HAP-1 (cell line): ENCODE data around the gene CARHSP1.

Source experiments
- DNase-seq, 2 experiments: peaks; one replicate each; pipeline ENCODE4 v3.0.0-alpha.2; 2016 to 2020; ENCODE audit warnings: low spot score in 2 of 2
- H3K27me3 ChIP-seq: fragments of 250-450 bp; sonication (Bioruptor Pico); 2 replicates; pipeline ENCODE4 v1.5.1; 2020; ENCODE audit warnings: low read depth, mild to moderate bottlenecking, moderate library complexity
- H3K36me3 ChIP-seq: fragments of 250-450 bp; sonication (Bioruptor Pico); replicated peaks from 2 replicates; pipeline ENCODE4 v1.5.1; 2020; ENCODE audit warnings: mild to moderate bottlenecking
- H3K4me1 ChIP-seq: fragments of 250-450 bp; sonication (Bioruptor Pico); 2 replicates; pipeline ENCODE4 v1.5.1; 2020; ENCODE audit warnings: mild to moderate bottlenecking
- H3K4me3 ChIP-seq: fragments of 250-450 bp; sonication (Bioruptor Pico); 2 replicates; pipeline ENCODE4 v1.5.1; 2020; ENCODE audit warnings: mild to moderate bottlenecking, moderate library complexity
- H3K9me3 ChIP-seq: fragments of 250-450 bp; sonication (Bioruptor Pico); 2 replicates; pipeline ENCODE4 v1.5.1; 2020; ENCODE audit warnings: mild to moderate bottlenecking, moderate library complexity
- in situ Hi-C: fragments of 300-500 bp; cut with MboI; formaldehyde crosslinking; loops from 3 replicates; pipeline ENCODE4 v1.14.3; 2020; ENCODE audit warnings: low sequenced_read_pairs, inconsistent platforms, mixed read lengths

Gene CARHSP1

GRCh38 chr16:8861563-8862308 lies 7.1 kb downstream of the CARHSP1 start:
- Histone ChIP-seq H3K27me3 (no peaks in the 10 kb centered on the region), H3K9me3 (no peaks in the 10 kb centered on the region), H3K4me3 (no peak overlapping the region), H3K4me1 (peaks cover 20% of the 10 kb centered on the region), H3K36me3 (peaks cover 32% of the 10 kb centered on the region)
- DNase-seq, result no peak
- in situ Hi-C loops, result no loop called here

DNA sequence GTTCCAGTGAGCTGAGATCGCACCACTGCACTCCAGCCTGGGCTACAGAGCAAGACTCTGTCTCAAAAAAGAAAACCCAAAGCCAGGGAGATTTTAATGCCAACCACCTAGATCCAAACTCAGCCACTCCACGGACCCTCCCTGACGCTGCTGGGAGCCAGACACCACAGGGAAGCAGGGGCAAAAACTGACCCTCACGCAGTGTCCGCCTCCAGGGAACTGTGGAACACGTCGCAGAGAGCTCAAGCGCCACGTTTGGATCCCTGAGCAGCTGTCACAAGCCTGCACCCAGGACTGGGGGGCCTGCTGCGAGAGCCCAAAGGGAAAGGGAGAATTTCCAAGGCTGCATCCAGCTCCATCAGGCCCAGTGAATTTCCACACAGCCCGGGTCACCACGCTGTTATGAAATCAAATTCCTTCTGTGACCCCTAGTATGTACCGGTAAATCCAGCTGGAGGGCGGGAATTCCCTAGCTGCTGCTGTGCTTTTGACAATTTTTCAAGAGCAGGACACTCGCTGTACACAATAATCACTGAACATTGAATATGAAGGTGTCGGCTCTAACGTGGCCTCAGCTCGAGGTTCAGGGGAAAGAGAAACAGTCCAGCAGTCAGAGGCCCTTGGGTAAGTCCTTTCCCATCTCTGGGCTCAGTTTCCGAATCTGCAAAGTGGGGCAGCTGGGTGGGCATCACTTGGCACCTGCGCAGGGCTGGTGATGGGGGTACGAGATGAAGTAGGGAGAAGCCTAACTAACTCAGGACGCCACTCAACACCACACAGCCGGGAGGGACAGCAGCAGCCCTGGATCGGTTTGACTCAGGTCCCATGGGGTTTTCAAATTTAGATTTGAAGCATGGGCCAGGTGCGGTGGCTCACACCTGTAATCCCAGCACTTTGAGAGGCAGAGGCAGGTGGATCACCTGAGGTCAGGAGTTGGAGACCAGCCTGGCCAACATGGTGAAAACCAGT lies 8.6 kb downstream of the CARHSP1 start:
- DNase-seq, result no peak
- peaks cover 8% of the 10 kb centered on the region for H3K4me1 ChIP-seq
- no peaks in the 10 kb centered on the region for H3K27me3 ChIP-seq
- H3K9me3 ChIP-seq, result no peaks in the 10 kb centered on the region
- peaks cover 45% of the 10 kb centered on the region for H3K36me3 ChIP-seq
- H3K4me3 ChIP-seq, result no peak overlapping the region
- in situ Hi-C loops, result no loop called here

GRCh38 chr16:8858994-8859912 lies 9.6 kb downstream of the CARHSP1 start:
- H3K27me3 ChIP-seq, result no peaks in the 10 kb centered on the region
- no peak overlapping the region for H3K4me3 ChIP-seq
- H3K36me3 ChIP-seq, result peaks cover 51% of the 10 kb centered on the region
- H3K9me3 ChIP-seq, result no peaks in the 10 kb centered on the region
- no peak for DNase-seq
- in situ Hi-C loops, result no loop called here
- H3K4me1 ChIP-seq, result no peaks in the 10 kb centered on the region

GRCh38 chr16:8855972-8856371 lies 12.8 kb downstream of the CARHSP1 start:
- no peak for DNase-seq
- in situ Hi-C loops, result no loop called here
- Histone ChIP-seq H3K4me3 (no peak overlapping the region), H3K27me3 (no peaks in the 10 kb centered on the region), H3K9me3 (no peaks in the 10 kb centered on the region), H3K4me1 (no peaks in the 10 kb centered on the region), H3K36me3 (peaks cover 73% of the 10 kb centered on the region)

DNA sequence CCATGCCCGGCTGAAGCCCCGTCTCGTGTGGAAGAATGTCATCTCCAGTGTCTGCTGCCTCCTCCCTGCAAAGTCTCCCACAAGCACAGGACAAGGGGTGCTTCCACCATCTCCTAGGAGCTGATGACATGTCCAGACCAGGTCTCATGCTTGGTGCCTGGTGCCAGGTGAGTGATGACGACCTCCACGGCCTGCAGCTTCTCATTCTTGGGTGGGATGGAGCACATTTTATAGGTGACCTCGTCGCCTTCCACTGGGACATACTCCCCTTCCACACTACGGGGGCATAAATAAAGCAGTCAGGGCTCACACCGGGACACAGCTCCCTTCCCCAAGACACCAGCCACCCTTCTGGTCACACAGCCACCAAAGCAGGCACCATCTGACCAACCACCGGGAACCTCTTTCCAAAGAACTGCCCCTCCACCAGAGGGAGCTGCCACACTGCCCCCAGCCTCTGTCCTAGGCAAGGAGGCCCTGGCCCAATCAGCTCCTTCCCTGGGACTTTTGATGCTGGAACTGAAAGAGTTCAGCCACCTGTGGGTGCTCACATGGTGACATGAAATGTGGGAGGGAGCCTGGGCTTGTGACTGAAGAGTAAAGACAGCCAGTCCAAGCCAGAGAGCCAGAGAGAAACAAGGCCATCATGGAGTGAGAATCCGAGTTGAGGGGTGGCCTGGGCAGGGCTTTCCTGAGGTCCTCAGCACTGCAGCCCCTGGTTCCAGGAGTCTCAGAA lies 13.6 kb downstream of the CARHSP1 start:
- in situ Hi-C loops, result no loop called here
- Histone ChIP-seq H3K4me3 (no peak overlapping the region), H3K9me3 (no peaks in the 10 kb centered on the region), H3K27me3 (no peaks in the 10 kb centered on the region), H3K4me1 (no peaks in the 10 kb centered on the region), H3K36me3 (peaks cover 80% of the 10 kb centered on the region)
- no peak for DNase-seq

DNA sequence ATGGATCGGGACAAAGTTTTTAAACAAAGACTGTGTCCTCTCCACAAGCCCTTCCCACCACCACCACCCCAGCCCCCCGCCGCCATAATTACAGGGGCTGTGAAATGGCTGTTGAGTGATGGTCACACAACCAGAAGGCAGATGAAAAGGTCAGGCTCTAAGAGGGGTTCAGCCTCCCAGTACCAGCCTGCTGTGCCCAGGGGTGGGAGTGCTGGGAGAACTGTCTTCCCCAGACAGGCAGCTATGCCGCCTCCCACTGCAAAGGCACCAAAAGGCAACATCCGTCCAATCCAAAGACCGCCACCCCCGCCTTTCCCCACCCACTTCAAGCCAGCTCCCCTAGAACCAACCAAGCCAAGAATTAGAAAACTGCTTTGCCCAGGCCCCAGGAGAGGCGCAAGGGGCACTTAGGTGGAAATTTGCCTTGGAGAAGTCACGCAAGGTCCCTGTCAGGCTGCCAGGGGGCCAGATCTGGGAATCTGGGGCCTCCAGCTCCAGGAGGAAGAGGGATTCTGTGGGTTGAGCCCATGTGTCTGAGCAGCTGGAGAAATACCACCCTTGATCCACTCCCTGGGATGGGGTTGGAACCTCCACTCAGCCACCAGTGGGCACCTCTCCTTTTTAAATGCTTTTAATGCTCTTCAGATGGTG lies 14.4 kb downstream of the CARHSP1 start:
- DNase-seq, result no peak
- peaks cover 85% of the 10 kb centered on the region for H3K36me3 ChIP-seq
- in situ Hi-C loops, result no loop called here
- no peaks in the 10 kb centered on the region for H3K9me3 ChIP-seq
- no peaks in the 10 kb centered on the region for H3K27me3 ChIP-seq
- H3K4me3 ChIP-seq, result no peak overlapping the region
- H3K4me1 ChIP-seq, result no peaks in the 10 kb centered on the region

DNA sequence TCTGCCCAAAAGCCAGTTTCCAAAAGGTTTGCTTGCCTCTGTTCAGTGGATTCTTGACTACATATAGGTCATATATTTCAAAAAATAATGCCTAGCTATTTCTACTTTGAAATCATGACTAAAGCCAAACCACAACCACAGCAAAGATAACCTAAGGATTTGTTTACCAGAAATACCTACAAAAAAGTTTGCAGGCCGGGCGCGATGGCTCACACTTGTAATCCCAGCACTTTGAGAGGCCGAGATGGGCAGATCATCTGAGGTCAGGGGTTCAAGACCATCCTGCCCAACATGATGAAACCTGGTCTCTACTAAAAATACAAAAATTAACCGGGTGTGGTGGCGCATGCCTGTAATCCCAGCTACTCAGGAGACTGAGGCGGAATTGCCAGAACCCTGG lies 15.2 kb downstream of the CARHSP1 start:
- Histone ChIP-seq H3K4me3 (no peak overlapping the region), H3K27me3 (no peaks in the 10 kb centered on the region), H3K36me3 (peaks cover 85% of the 10 kb centered on the region), H3K4me1 (no peaks in the 10 kb centered on the region), H3K9me3 (no peaks in the 10 kb centered on the region)
- in situ Hi-C loops, result no loop called here
- DNase-seq, result no peak

- H3K36me3 ChIP-seq, result peaks cover 85% of the 10 kb centered on the region
- in situ Hi-C loops, result no loop called here
- no peaks in the 10 kb centered on the region for H3K4me1 ChIP-seq
Measured at GRCh38 chr16:8853150-8853549, 15.7 kb downstream of the CARHSP1 start.

DNA sequence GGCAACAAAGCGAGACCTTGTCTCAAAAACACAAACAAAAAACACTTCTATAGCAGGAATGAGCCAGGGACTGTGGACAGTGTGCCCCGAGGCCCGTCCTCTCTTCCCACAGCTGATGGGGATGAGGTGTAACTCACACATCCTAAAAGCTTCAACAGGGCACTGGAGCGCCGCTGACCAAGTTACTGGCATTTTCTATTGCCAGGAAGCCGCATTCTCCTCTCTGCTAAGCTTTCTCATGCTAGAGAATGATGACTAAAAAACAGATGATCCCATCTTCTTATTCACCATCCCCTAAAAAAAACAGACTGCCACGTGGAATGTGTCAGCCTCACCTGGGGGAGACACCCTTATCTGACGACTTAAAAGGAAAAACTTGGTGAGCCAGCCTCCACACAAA lies 16.3 kb downstream of the CARHSP1 start:
- H3K27me3 ChIP-seq, result no peaks in the 10 kb centered on the region
- in situ Hi-C loops, result no loop called here
- no peaks in the 10 kb centered on the region for H3K4me1 ChIP-seq
- H3K36me3 ChIP-seq, result peaks cover 82% of the 10 kb centered on the region
- H3K9me3 ChIP-seq, result no peaks in the 10 kb centered on the region
- no peak overlapping the region for H3K4me3 ChIP-seq
- DNase-seq, result no peak

More at GRCh38 chr16:8853150-8853549, 15.7 kb downstream of the CARHSP1 start:
- no peak overlapping the region for H3K4me3 ChIP-seq
- H3K9me3 ChIP-seq, result no peaks in the 10 kb centered on the region
- no peaks in the 10 kb centered on the region for H3K27me3 ChIP-seq
- DNase-seq, result no peak

DNA sequence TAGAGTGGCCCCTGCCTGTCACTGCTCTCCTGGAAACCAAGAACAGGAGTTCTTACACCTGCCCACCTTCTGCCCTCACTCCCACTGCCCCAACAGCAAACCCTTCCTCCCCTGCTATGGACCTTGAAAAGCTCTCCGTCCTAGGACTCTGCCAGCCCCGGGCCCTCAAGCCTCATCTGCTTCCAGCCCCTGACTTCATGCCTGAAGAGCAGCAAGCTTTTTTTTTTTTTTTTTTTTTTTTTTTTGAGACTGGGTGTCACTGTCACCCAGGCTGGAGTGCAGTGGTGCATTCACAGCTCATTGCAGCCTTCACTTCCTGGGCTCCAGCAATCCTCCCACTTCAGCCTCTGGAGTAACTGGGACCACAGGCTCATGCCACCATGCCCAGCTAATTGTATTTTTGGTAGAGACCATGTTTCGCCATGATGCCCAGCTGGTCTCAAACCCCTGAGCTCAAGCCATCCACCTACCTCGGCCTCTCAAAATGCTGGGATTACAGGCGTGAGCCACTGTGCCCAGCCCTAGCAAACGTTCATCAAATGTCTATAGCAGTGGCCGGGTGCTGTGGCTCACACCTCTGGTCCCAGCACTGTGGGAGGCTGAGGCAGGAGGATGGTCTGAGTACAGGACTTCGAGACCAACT lies 16.9 kb downstream of the CARHSP1 start:
- in situ Hi-C loops, result no loop called here
- Histone ChIP-seq H3K36me3 (peaks cover 83% of the 10 kb centered on the region), H3K4me3 (no peak overlapping the region), H3K27me3 (no peaks in the 10 kb centered on the region), H3K4me1 (no peaks in the 10 kb centered on the region), H3K9me3 (no peaks in the 10 kb centered on the region)
- DNase-seq, result no peak

DNA sequence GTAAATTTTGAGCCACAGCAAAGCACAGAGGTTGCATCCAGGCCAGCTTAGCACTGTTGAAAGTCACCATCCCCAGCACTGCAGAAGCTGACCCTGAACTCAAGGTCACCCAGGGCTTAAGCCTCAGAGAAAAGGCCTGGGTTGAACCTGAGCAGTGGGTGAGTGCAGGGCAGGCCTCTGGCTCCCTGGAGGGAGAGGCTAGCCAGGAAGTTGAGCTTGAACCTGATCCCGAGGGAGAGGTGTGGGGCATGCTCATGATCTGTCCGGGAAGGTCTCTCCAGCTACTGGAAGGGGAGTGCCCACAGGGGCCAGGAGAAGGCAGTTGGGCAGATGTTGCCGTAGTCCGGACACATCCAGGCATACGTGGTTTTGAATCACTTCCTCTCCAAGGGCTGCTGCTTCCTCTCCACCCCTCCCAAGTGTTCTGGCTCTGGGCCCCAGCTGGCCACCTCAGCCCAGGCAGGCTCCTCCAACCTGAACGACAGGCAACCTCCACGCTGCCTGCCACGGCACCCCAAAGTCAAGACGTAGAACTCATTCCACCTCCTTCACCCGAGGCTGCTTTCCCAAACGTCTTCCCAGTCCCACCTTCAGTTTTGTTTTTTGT lies 18.4 kb downstream of the CARHSP1 start:
- peaks cover 78% of the 10 kb centered on the region for H3K36me3 ChIP-seq
- in situ Hi-C loops, result no loop called here
- no peak for DNase-seq

More for the DNA sequence above, 18.4 kb downstream of the CARHSP1 start:
- Histone ChIP-seq H3K9me3 (no peaks in the 10 kb centered on the region), H3K27me3 (no peaks in the 10 kb centered on the region), H3K4me1 (no peaks in the 10 kb centered on the region), H3K4me3 (no peak overlapping the region)
